A549 (cell line): ENCODE results near the gene SNF8. TPM values are rescaled to one million over a fixed set of nuclear protein-coding genes. Genes with fewer than 3 reads are reported as not detected.

Experiments
- ATAC-seq, 2 experiments: fragments of 200-7000 bp in 1 of 2; fragments of >200 bp in 1 of 2; cut with Nextera tagmentation in 1 of 2; cut with Tn5 transposase in 1 of 2; 3 replicates each; pipeline versions ENCODE4 v1.8.0 to v1.9.1; 2018 to 2020; ENCODE audit warnings: mild to moderate bottlenecking in 1 of 2, moderate library complexity in 1 of 2
- CTCF ChIA-PET: fragments of 300-600 bp; sonication (Branson Sonifier 250); formaldehyde crosslinking; extraction: SDS; loops from one replicate; lab custom pipeline; 2021; ENCODE audit warnings: antibody characterized with exemption, inconsistent platforms; lab: Yijun Ruan, JAX
- POLR2A ChIA-PET: fragments of 350-600 bp; formaldehyde crosslinking; extraction: SDS; loops from one replicate; lab custom pipeline; 2021; ENCODE audit warnings: antibody characterized with exemption, inconsistent platforms; lab: Yijun Ruan, JAX
- DNase-seq, 2 experiments: peaks; one replicate each; pipeline versions ENCODE4 v3.0.0 to v3.0.0-alpha.2; 2011 to 2016; ENCODE audit warnings: low read depth in 1 of 2, low spot score in 1 of 2
- FAIRE-seq: peaks from 2 replicates; lab custom pipeline; 2011; peaks lifted over from hg19 to GRCh38; lab: Jason Lieb, UNC
- H3K27ac ChIP-seq, 2 experiments: fragments of >200 bp; sonication (Bioruptor Twin); formaldehyde crosslinking; 3 replicates each; pipeline ENCODE4 v1.5.1; 2016 to 2017
- H3K4me1 ChIP-seq: fragments of >200 bp; sonication (Bioruptor Twin); formaldehyde crosslinking; 3 replicates; pipeline ENCODE4 v1.6.1; 2016
- H3K4me2 ChIP-seq: fragments of >200 bp; sonication (Bioruptor Twin); formaldehyde crosslinking; 3 replicates; pipeline ENCODE4 v1.6.1; 2016
- H3K4me3 ChIP-seq: fragments of >200 bp; sonication (Bioruptor Twin); formaldehyde crosslinking; 3 replicates; pipeline ENCODE4 v1.5.1; 2016
- H3K9me3 ChIP-seq: fragments of >200 bp; sonication (Bioruptor Twin); formaldehyde crosslinking; 3 replicates; pipeline ENCODE4 v1.6.1; 2016
- BCL3 ChIP-seq: fragments of >200 bp; sonication (Bioruptor Twin); formaldehyde crosslinking; IDR thresholded peaks from 3 replicates; pipeline ENCODE4 v1.6.1; 2016
- CBX8 ChIP-seq: fragments of 200-600 bp; sonication (generic); IDR thresholded peaks from 2 replicates; pipeline ENCODE4 v1.6.1; 2016
- E2F6 ChIP-seq: IDR thresholded peaks from 2 replicates; pipeline ENCODE4 v1.6.1; 2012; ENCODE audit warnings: low read depth, borderline replicate concordance
- EHF ChIP-seq: fragments of 250-450 bp; sonication (Bioruptor Pico); IDR thresholded peaks from 2 replicates; pipeline ENCODE4 v1.5.0; 2020; ENCODE audit warnings: mild to moderate bottlenecking
- EHMT2 ChIP-seq: fragments of 200-600 bp; sonication (generic); IDR thresholded peaks from 2 replicates; pipeline ENCODE4 v1.6.1; 2016; ENCODE audit warnings: antibody characterized with exemption, low read depth, mild to moderate bottlenecking, moderate library complexity
- EP300 ChIP-seq, 2 experiments: fragments of >200 bp; sonication (Bioruptor Twin); formaldehyde crosslinking; IDR thresholded peaks; 2 replicates in 1 of 2; 3 replicates in 1 of 2; pipeline ENCODE4 v1.6.1; 2016 to 2017
- FOSB ChIP-seq: fragments of 250-450 bp; sonication (Bioruptor Pico); IDR thresholded peaks from 2 replicates; pipeline ENCODE4 v1.5.0; 2020; ENCODE audit warnings: mild to moderate bottlenecking, moderate library complexity
- HDAC2 ChIP-seq: fragments of 200-600 bp; sonication (generic); IDR thresholded peaks from 2 replicates; pipeline ENCODE4 v1.6.1; 2016
- HES2 ChIP-seq: fragments of >200 bp; sonication (Bioruptor Twin); formaldehyde crosslinking; IDR thresholded peaks from 2 replicates; pipeline ENCODE4 v1.6.1; 2016
- HOXA7 ChIP-seq: fragments of 250-450 bp; sonication (Bioruptor Pico); IDR thresholded peaks from 2 replicates; pipeline ENCODE4 v1.5.0; 2020; ENCODE audit warnings: mild to moderate bottlenecking, moderate library complexity
- KDM1A ChIP-seq: fragments of 200-600 bp; sonication (generic); IDR thresholded peaks from 2 replicates; pipeline ENCODE4 v1.6.1; 2016; ENCODE audit warnings: low read depth, mild to moderate bottlenecking
- NFE2L2 ChIP-seq: fragments of 150-350 bp; conservative IDR thresholded peaks from 2 replicates; pipeline ENCODE4 v1.6.1; 2014; ENCODE audit warnings: low read length
- PBX3 ChIP-seq: IDR thresholded peaks from 2 replicates; pipeline ENCODE4 v1.6.1; 2012
- POLR2AphosphoS2 ChIP-seq: conservative IDR thresholded peaks from 2 replicates; pipeline ENCODE4 v1.6.1; 2012; ENCODE audit warnings: low read length, improper control_type of control experiment, inconsistent platforms
- RFX5 ChIP-seq: fragments of 450-650 bp; IDR thresholded peaks from 2 replicates; pipeline ENCODE4 v1.7.1; 2014; ENCODE audit warnings: antibody characterized with exemption, mild to moderate bottlenecking, moderate library complexity
- SMC3 ChIP-seq: fragments of >200 bp; sonication (Bioruptor Twin); formaldehyde crosslinking; IDR thresholded peaks from 3 replicates; pipeline ENCODE4 v1.6.1; 2018; ENCODE audit warnings: inconsistent platforms
- TP53 ChIP-seq: fragments of 250-450 bp; sonication (Bioruptor Pico); IDR thresholded peaks from 2 replicates; pipeline ENCODE4 v1.5.0; 2021; ENCODE audit warnings: mild to moderate bottlenecking, moderate library complexity
- ZC3H11A ChIP-seq: fragments of 450-650 bp; IDR thresholded peaks from 2 replicates; pipeline ENCODE4 v1.6.1; 2014; ENCODE audit warnings: antibody characterized with exemption, mild to moderate bottlenecking
- ZSCAN20 ChIP-seq: fragments of 250-450 bp; sonication (Bioruptor Pico); IDR thresholded peaks from 2 replicates; pipeline ENCODE4 v1.8.0; 2022; ENCODE audit warnings: mild to moderate bottlenecking, moderate library complexity
- WGBS: methylation state at CpG from one replicate; pipeline ENCODE4 v1.1.6; 2017; ENCODE audit errors: missing lambda C conversion rate; 5-methylcytosine and 5-hydroxymethylcytosine counted together
- polyA plus RNA-seq, 4 experiments: library from polyadenylated mRNA; depleted of rRNA in 3 of 4; stranded (reverse); fragments of >200 nt; fragmentation: RNase III in 1 of 4; extraction: RNeasy Plus Mini Kit Qiagen cat#74134 plus additional on column Dnase treatment in 1 of 4; gene quantifications; 2 replicates in 3 of 4; 3 replicates in 1 of 4; pipeline ENCODE4 v1.2.3, GENCODE V29; 2011 to 2017

The SNF8 gene
- polyA plus RNA-seq, 2 of the 4 experiments (the other 2 are of a cell fraction): 209 to 320 TPM

- H3K4me2 ChIP-seq: no peak overlapping the region
- no peak overlapping the region for H3K27ac ChIP-seq
- WGBS: 75% methylated on average over 3 of the region's 3 CpGs
- ATAC-seq (peak; percentile 12 to 15; a peak in 2 of 6 replicates), DNase-seq (no peak), FAIRE-seq (no peak)
- ChIA-PET POLR2A (interaction anchor here (0.9 to 1.3 kb wide), 4 partner anchors 12 to 23 kb away, joined by 3 to 8 read pairs (median 4); partner anchors contain the start of genes SNF8 and UBE2Z), CTCF (interaction anchor here (0.7 to 11.9 kb wide), 16 partner anchors 7 to 837 kb away, joined by 3 to 93 read pairs (median 4); partner anchors contain the start of gene SNF8)
- H3K9me3 ChIP-seq: no peaks in the 10 kb centered on the region
- H3K4me1 ChIP-seq: no peaks in the 10 kb centered on the region
- 0 out of 2 replicates have a peak, but pooled peaks have one; percentile 1 for TF ChIP-seq NFE2L2
- TF ChIP-seq HDAC2: no peak
- no peak overlapping the region for H3K4me3 ChIP-seq
These were observed 14.2 kb downstream of the SNF8 start for GRCh38 chr17:48930435-48930873.

- FAIRE-seq: peak; percentile 36
- no peaks in the 10 kb centered on the region for H3K4me1 ChIP-seq
- no peak overlapping the region for H3K27ac ChIP-seq
- H3K4me3 ChIP-seq: no peak overlapping the region
- 48% methylated on average over 1 of the region's 1 CpG for WGBS
- TF ChIP-seq CBX8: no peak
- TF ChIP-seq EHF (CRISPR knock-in tag): no peak
- TF ChIP-seq EHMT2: no peak
- TF ChIP-seq HES2: no peak
- no peak for TF ChIP-seq SMC3
- no peak for ATAC-seq
- no peaks in the 10 kb centered on the region for H3K9me3 ChIP-seq
- no peak for DNase-seq
- ChIA-PET CTCF (interaction anchor here (1.0 to 11.9 kb wide), 10 partner anchors 9 to 125 kb away, joined by 3 to 93 read pairs (median 6); partner anchors contain the start of gene SNF8), POLR2A (interaction anchor here (0.6 to 1.3 kb wide), 5 partner anchors 11 to 22 kb away, joined by 3 to 8 read pairs (median 5); partner anchors contain the start of genes SNF8 and UBE2Z)
- H3K4me2 ChIP-seq: no peak overlapping the region
These were observed 14.9 kb downstream of the SNF8 start for GRCh38 chr17:48929812-48930165.

GRCh38 chr17:48928876-48929811 is 15.5 kb downstream of the SNF8 start:
- CTCF ChIA-PET: interaction anchor here (1.0 to 11.9 kb wide), 10 partner anchors 9 to 124 kb away, joined by 3 to 93 read pairs (median 6); partner anchors contain the start of gene SNF8
- no peaks in the 10 kb centered on the region for H3K4me1 ChIP-seq
- TF ChIP-seq TP53 (CRISPR knock-in tag): peak; percentile 62; the same call in 1 of the 2 replicates
- TF ChIP-seq E2F6: no peak
- peak; percentile 18; the same call in 1 of the 2 replicates for TF ChIP-seq HOXA7 (CRISPR knock-in tag)
- peak; percentile 86; the same call in 1 of the 2 replicates for TF ChIP-seq POLR2AphosphoS2
- no peak overlapping the region for H3K27ac ChIP-seq
- FAIRE-seq (no peak), ATAC-seq (peak in 1 of 2 experiments; percentile 4; a peak in 1 of 6 replicates), DNase-seq (no peak)
- H3K4me2 ChIP-seq: no peak overlapping the region
- POLR2A ChIA-PET: interaction anchor here (0.6 to 1.3 kb wide), 4 partner anchors 11 to 20 kb away, joined by 3 to 8 read pairs (median 5); partner anchors contain the start of gene SNF8
- H3K9me3 ChIP-seq: no peaks in the 10 kb centered on the region
- no peak overlapping the region for H3K4me3 ChIP-seq
- WGBS: 89% methylated on average over 6 of the region's 6 CpGs

GRCh38 chr17:48927978-48928745 is 16.5 kb downstream of the SNF8 start:
- Histone ChIP-seq H3K27ac (no peak overlapping the region), H3K4me1 (no peaks in the 10 kb centered on the region), H3K9me3 (no peaks in the 10 kb centered on the region), H3K4me2 (no peak overlapping the region), H3K4me3 (no peak overlapping the region)
- ChIA-PET POLR2A (interaction anchor here (0.7 to 1.0 kb wide), 2 partner anchors 34 to 68 kb away, joined by 3 read pairs; no protein-coding TSS in a partner anchor), CTCF (interaction anchor here (0.9 to 11.9 kb wide), 4 partner anchors 9 to 104 kb away, joined by 3 to 93 read pairs (median 4); no protein-coding TSS in a partner anchor)
- DNase-seq: no peak
- no peak for FAIRE-seq
- ATAC-seq: peak in 1 of 2 experiments; percentile 6; a peak in 1 of 6 replicates
- 0 out of 2 replicates have a peak, but pooled peaks have one; percentile 43 for TF ChIP-seq FOSB
- TF ChIP-seq ZSCAN20: no peak
- no peak for TF ChIP-seq BCL3
- 0 out of 2 replicates have a peak, but pooled peaks have one; percentile 30 for TF ChIP-seq PBX3
- no peak for TF ChIP-seq RFX5
- no peak for TF ChIP-seq KDM1A
- TF ChIP-seq HOXA7 (CRISPR knock-in tag): peak; percentile 49; the same call in 1 of the 2 replicates
- TF ChIP-seq ZC3H11A: no peak
- TF ChIP-seq EP300 (IDR thresholded peaks at IDR 0.05): no peak
- no peak for TF ChIP-seq CBX8
- WGBS: 78% methylated on average over 6 of the region's 6 CpGs
